Neural progenitor cell (in vitro differentiated cells): Measurements from ENCODE around the gene HEG1.

ENCODE experiments used
- EZH2phosphoT487 ChIP-seq: fragments of 200-600 bp; sonication (generic); IDR thresholded peaks from 2 replicates; pipeline ENCODE4 v1.6.1; 2017; ENCODE audit warnings: antibody characterized with exemption
- TF ChIP-seq, protein P1 (sequence below): fragments of 200-600 bp; sonication (generic); IDR thresholded peaks from 2 replicates; pipeline ENCODE4 v1.5.1; 2017; ENCODE audit warnings: antibody characterized with exemption, mild to moderate bottlenecking

GRCh38 chr3:124934577-124934976, 121.2 kb downstream of the HEG1 start, which contains the start of gene MUC13:
- TF ChIP-seq, protein P1, sequence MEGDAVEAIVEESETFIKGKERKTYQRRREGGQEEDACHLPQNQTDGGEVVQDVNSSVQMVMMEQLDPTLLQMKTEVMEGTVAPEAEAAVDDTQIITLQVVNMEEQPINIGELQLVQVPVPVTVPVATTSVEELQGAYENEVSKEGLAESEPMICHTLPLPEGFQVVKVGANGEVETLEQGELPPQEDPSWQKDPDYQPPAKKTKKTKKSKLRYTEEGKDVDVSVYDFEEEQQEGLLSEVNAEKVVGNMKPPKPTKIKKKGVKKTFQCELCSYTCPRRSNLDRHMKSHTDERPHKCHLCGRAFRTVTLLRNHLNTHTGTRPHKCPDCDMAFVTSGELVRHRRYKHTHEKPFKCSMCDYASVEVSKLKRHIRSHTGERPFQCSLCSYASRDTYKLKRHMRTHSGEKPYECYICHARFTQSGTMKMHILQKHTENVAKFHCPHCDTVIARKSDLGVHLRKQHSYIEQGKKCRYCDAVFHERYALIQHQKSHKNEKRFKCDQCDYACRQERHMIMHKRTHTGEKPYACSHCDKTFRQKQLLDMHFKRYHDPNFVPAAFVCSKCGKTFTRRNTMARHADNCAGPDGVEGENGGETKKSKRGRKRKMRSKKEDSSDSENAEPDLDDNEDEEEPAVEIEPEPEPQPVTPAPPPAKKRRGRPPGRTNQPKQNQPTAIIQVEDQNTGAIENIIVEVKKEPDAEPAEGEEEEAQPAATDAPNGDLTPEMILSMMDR = no peak
- no peak for TF ChIP-seq EZH2phosphoT487
